ENCODE results near the gene PCSK9.

The PCSK9 gene

GRCh38 chr1:55057270-55057955 lies 18.1 kb downstream of the PCSK9 start:
- no peak for DNase-seq (ENCODE audit: low spot score)
- H3K27ac ChIP-seq: peak overlapping the region; percentile 60
- no peak for TF ChIP-seq CTCF (conservative IDR thresholded peaks at IDR 0.05; ENCODE audit: low read depth)
- CTCF ChIA-PET: no interaction called here
- POLR2A ChIA-PET (ENCODE audit: low non-redundant PET): no interaction called here

DNA sequence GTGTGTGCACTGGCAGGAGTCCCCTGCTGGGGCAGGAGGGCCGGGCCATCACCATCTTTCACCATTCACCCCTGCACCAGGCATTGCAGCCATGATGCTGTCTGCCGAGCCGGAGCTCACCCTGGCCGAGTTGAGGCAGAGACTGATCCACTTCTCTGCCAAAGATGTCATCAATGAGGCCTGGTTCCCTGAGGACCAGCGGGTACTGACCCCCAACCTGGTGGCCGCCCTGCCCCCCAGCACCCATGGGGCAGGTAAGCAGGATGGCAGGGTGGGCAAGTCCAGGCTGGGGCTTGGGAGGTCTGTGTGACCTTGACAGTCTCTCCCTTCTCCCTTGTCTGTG lies 18.6 kb downstream of the PCSK9 start:
- peak overlapping the region; percentile 60 for H3K27ac ChIP-seq
- no peak for DNase-seq (ENCODE audit: low spot score)
- ChIA-PET POLR2A (ENCODE audit: low non-redundant PET) (no interaction called here), CTCF (no interaction called here)
- TF ChIP-seq CTCF (conservative IDR thresholded peaks at IDR 0.05; ENCODE audit: low read depth): no peak

GRCh38 chr1:55059302-55060132 lies 20.2 kb downstream of the PCSK9 start:
- ChIA-PET CTCF (no interaction called here), POLR2A (ENCODE audit: low non-redundant PET) (no interaction called here)
- TF ChIP-seq CTCF (conservative IDR thresholded peaks at IDR 0.05; ENCODE audit: low read depth): no peak

DNA sequence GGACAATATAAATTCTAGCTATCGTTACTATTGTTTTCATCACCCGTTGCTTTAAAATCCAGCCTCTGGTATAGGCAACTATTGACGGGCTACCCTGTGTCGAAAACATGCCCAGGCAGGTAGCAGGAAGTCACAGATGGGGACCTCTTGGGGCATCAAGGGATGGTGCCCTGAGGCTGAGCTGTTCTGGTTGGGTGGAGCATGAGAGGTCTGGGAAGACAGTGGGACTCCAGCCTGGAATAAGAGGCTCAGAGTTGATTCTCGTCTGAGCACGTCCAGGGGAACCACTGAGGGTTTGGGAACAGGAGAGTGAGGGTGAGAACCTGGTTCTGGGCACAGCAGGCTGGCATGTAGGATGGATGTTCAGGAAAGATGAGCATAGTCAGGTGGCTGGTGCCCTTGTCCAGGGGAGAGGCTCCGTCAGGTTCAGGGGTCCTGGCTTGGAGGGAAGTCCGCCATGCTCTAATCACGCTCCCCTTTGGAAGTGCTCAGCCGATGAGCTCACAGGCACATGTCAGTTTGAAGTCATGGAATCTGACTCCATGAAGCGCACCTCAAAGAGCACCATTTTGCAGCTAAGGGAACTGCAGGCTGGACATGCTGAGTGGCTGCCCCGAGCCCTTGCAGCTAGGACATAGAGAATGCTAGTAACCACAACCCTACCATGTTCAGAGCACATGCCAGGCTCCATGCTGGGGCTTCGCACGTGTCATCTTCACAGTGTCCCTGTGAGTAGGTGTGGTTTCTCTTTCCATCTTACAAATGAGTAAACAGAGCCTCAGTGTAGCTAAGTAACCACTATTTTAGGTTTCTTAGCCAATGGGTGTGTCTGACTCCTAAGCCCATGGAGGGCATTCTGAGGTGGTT lies 21.0 kb downstream of the PCSK9 start:
- no peak for DNase-seq (ENCODE audit: low spot score)
- no peak for TF ChIP-seq CTCF (conservative IDR thresholded peaks at IDR 0.05; ENCODE audit: low read depth)
- CTCF ChIA-PET: interaction anchor here (0.8 kb wide), 1 partner anchor 19 kb away, joined by 3 read pairs; no protein-coding TSS in a partner anchor
- POLR2A ChIA-PET (ENCODE audit: low non-redundant PET): no interaction called here
- H3K27ac ChIP-seq: peak overlapping the region; percentile 60

More at GRCh38 chr1:55059302-55060132, 20.2 kb downstream of the PCSK9 start:
- DNase-seq (ENCODE audit: low spot score): no peak
- H3K27ac ChIP-seq: peak overlapping the region; percentile 60

DNA sequence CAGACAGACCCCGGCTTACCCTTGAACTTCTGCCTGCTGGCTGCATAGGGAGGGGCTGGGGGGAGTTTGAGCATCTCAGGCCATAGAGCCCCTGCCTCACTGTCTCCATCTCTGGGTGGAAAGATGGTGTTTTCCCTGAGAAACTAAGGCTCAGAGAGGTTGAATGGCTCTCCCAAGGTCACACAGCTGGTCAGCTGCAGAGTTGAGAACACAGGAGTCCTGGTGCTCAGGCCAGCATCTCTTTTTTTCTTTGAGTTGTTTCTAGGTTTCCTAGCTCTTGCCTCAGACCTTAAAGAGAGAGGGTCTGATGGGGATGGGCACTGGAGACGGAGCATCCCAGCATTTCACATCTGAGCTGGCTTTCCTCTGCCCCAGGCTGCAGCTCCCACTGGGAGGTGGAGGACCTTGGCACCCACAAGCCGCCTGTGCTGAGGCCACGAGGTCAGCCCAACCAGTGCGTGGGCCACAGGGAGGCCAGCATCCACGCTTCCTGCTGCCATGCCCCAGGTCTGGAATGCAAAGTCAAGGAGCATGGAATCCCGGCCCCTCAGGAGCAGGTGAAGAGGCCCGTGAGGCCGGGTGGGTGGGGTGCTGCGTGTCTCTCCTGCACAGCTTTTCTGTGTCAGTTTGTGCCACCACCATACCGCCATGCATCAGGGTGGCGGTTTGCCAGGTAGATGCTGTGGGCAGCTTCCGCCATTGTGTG lies 21.8 kb downstream of the PCSK9 start:
- no peak for DNase-seq (ENCODE audit: low spot score)
- peak overlapping the region; percentile 60 for H3K27ac ChIP-seq
- ChIA-PET POLR2A (ENCODE audit: low non-redundant PET) (no interaction called here), CTCF (interaction anchor here (0.8 kb wide), 1 partner anchor 20 kb away, joined by 3 read pairs; no protein-coding TSS in a partner anchor)
- TF ChIP-seq CTCF (conservative IDR thresholded peaks at IDR 0.05; ENCODE audit: low read depth): no peak
